Measurements from ENCODE around the gene NPAS3. TPM values are rescaled to one million over a fixed set of nuclear protein-coding genes. Genes with fewer than 3 reads are reported as not detected.

Gene NPAS3
- total RNA-seq, 2 experiments from 2014 or later: not detected

DNA sequence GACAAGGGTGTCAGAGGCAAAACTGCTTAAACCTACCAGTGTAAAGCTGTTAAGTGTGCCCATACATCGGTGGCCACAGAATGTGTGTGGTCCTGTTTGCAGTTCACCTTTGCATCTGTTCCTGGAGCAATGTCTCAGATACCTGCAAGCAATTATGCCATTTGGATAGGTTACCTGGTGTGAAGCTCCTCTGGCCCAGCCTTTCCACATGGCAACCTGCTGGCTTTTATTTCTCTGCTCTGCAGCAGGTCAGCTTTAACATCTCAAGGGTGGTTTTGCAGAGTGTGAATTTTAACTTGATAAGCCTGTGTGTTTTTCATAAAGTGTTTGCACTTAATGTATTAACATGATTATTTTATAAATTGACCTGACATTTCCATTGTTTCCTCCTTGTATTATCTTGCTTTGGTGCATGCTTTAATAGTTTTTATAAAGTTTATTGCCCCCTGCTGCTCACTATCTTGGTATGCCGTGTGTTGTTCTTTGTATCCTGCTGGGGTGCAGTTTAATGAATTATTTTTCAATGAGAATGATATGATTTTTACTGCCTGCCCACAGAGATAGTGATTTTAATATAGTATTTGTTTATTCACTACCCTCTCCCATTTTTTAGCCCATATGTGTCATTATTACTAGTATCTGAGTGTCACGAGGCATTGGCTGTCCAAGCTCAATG lies 403.8 kb downstream of the NPAS3 start:
- no peaks in the 10 kb centered on the region for H3K36me3 Mint-ChIP-seq (ENCODE audit: low read depth)

GRCh38 chr14:33343016-33343415 lies 404.3 kb downstream of the NPAS3 start:
- DNase-seq: no peak
- Mint-ChIP-seq H3K27me3 (ENCODE audit: low read depth) (no peaks in the 10 kb centered on the region), H3K36me3 (ENCODE audit: low read depth) (no peaks in the 10 kb centered on the region), H3K9me3 (ENCODE audit: insufficient read depth) (no peaks in the 10 kb centered on the region), H3K4me3 (no peak overlapping the region), H3K27ac (no peak overlapping the region), H3K4me1 (ENCODE audit: low read depth) (no peaks in the 10 kb centered on the region)
- ChIA-PET CTCF (no interaction called here), POLR2A (no interaction called here)
- no peak for ATAC-seq

More for the DNA sequence above, 403.8 kb downstream of the NPAS3 start:
- Mint-ChIP-seq H3K27me3 (ENCODE audit: low read depth) (no peaks in the 10 kb centered on the region), H3K4me3 (no peak overlapping the region), H3K4me1 (ENCODE audit: low read depth) (no peaks in the 10 kb centered on the region), H3K9me3 (ENCODE audit: insufficient read depth) (no peaks in the 10 kb centered on the region), H3K27ac (no peak overlapping the region)
- CTCF ChIA-PET: no interaction called here
- ATAC-seq (no peak), DNase-seq (no peak)
- POLR2A ChIA-PET: no interaction called here

DNA sequence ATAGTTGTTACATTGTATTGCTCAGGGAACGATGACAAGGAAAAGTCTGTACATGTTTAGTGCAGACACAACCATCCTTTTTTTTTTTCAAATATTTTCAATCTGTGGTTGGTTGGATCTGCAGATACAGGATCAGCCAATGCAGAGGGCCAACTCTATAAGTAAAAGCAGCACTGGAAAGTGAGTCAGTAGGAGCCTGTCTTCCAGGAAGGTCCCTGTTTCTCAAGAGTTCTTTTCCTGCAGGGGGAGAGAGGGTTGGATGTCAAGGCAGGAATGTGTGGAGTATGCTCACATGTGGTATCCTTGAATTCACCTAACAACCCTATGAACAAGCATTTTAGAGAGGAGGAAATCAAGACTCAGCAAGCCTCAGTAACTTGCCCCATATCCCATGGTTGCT lies 409.1 kb downstream of the NPAS3 start:
- POLR2A ChIA-PET: no interaction called here
- H3K4me3 Mint-ChIP-seq: no peak overlapping the region
- DNase-seq (no peak), ATAC-seq (no peak)
- CTCF ChIA-PET: no interaction called here
- H3K4me1 Mint-ChIP-seq (ENCODE audit: low read depth): no peaks in the 10 kb centered on the region
- no peaks in the 10 kb centered on the region for H3K9me3 Mint-ChIP-seq (ENCODE audit: insufficient read depth)
- no peaks in the 10 kb centered on the region for H3K36me3 Mint-ChIP-seq (ENCODE audit: low read depth)
- H3K27ac Mint-ChIP-seq: no peak overlapping the region
- no peaks in the 10 kb centered on the region for H3K27me3 Mint-ChIP-seq (ENCODE audit: low read depth)

GRCh38 chr14:33348510-33348909 lies 409.8 kb downstream of the NPAS3 start:
- H3K4me3 Mint-ChIP-seq: no peak overlapping the region
- no peaks in the 10 kb centered on the region for H3K9me3 Mint-ChIP-seq (ENCODE audit: insufficient read depth)
- CTCF ChIA-PET: no interaction called here
- no peaks in the 10 kb centered on the region for H3K27me3 Mint-ChIP-seq (ENCODE audit: low read depth)
- POLR2A ChIA-PET: no interaction called here
- no peaks in the 10 kb centered on the region for H3K4me1 Mint-ChIP-seq (ENCODE audit: low read depth)
- DNase-seq (no peak), ATAC-seq (no peak)
- no peaks in the 10 kb centered on the region for H3K36me3 Mint-ChIP-seq (ENCODE audit: low read depth)
- H3K27ac Mint-ChIP-seq: no peak overlapping the region

DNA sequence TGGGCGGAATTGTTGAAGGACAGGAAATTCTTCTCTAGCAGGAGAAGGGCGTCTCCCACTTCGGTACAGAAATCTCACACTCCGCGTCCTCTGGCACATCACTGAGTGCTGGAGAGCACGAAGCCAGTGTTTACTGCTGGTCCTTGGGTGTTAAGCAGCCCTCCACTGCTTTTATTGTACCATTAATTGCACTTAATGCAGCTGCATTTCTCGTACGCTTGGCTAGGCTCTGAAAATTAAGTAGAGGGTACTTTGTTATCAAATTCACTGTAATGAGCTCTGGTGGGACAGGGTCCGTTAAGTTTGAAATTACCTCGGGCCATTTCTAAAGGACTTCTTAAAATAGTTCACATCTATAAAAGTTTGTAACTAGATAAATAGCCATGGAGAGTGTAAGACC lies 411.2 kb downstream of the NPAS3 start:
- H3K36me3 Mint-ChIP-seq (ENCODE audit: low read depth): no peaks in the 10 kb centered on the region
- H3K9me3 Mint-ChIP-seq (ENCODE audit: insufficient read depth): no peaks in the 10 kb centered on the region
- CTCF ChIA-PET: no interaction called here

GRCh38 chr14:33350366-33350990 lies 411.8 kb downstream of the NPAS3 start:
- POLR2A ChIA-PET: no interaction called here
- CTCF ChIA-PET: no interaction called here
- Mint-ChIP-seq H3K27ac (no peak overlapping the region), H3K9me3 (ENCODE audit: insufficient read depth) (no peaks in the 10 kb centered on the region), H3K4me1 (ENCODE audit: low read depth) (no peaks in the 10 kb centered on the region), H3K27me3 (ENCODE audit: low read depth) (no peaks in the 10 kb centered on the region), H3K4me3 (no peak overlapping the region), H3K36me3 (ENCODE audit: low read depth) (no peaks in the 10 kb centered on the region)
- no peak for DNase-seq
- ATAC-seq: no peak

More for the DNA sequence above, 411.2 kb downstream of the NPAS3 start:
- DNase-seq (no peak), ATAC-seq (no peak)
- H3K27ac Mint-ChIP-seq: no peak overlapping the region
- POLR2A ChIA-PET: no interaction called here
- H3K4me1 Mint-ChIP-seq (ENCODE audit: low read depth): no peaks in the 10 kb centered on the region
- no peaks in the 10 kb centered on the region for H3K27me3 Mint-ChIP-seq (ENCODE audit: low read depth)
- H3K4me3 Mint-ChIP-seq: no peak overlapping the region

DNA sequence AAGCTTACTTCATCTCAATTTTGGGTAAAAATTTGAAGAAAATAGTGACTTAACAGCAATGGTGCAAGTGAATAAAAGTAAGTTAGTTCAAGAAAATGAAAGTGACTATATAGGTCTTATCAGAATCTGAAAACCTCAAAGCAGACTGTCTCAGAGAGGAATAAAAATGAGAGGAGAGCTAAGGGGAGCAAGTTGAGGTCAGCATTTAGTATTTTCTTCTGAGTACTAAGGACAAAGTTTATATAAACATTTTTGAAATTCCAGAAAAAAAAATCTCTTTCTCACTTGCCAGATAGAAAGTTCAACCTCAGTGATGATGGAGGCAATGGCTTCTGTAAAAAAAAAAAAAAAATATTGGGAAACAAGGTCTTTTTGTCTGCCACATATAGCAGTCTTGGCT lies 414.1 kb downstream of the NPAS3 start:
- Mint-ChIP-seq H3K27me3 (ENCODE audit: low read depth) (no peaks in the 10 kb centered on the region), H3K27ac (no peak overlapping the region), H3K36me3 (ENCODE audit: low read depth) (no peaks in the 10 kb centered on the region), H3K4me1 (ENCODE audit: low read depth) (no peaks in the 10 kb centered on the region), H3K4me3 (no peak overlapping the region), H3K9me3 (ENCODE audit: insufficient read depth) (no peaks in the 10 kb centered on the region)
- ATAC-seq: no peak
- no peak for DNase-seq
- ChIA-PET POLR2A (no interaction called here), CTCF (no interaction called here)

DNA sequence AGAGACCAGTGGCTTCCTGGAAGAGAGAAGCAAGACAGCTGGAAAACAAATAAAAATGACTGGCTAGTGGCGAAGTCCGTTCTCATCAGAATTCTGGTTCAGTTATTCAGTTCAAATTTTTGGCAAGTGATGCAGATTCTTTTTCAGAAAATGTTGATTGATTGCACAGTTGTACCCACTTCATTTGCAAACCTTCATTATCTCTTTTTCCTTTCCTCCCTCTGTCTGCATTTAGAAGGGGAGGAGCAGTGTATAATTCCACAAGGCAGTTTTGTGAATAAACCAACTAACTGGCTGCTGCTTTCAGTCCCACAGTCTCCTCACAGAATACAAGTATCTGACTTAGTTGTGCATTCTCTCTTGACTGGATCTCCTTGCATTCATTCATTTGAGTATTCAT lies 417.5 kb downstream of the NPAS3 start:
- no peak overlapping the region for H3K27ac Mint-ChIP-seq
- ATAC-seq: no peak
- no peak overlapping the region for H3K4me3 Mint-ChIP-seq
- peaks cover 8% of the 10 kb centered on the region for H3K9me3 Mint-ChIP-seq (ENCODE audit: insufficient read depth)
- no peak for DNase-seq
- no peaks in the 10 kb centered on the region for H3K27me3 Mint-ChIP-seq (ENCODE audit: low read depth)
- H3K36me3 Mint-ChIP-seq (ENCODE audit: low read depth): no peaks in the 10 kb centered on the region
- ChIA-PET POLR2A (no interaction called here), CTCF (no interaction called here)
- H3K4me1 Mint-ChIP-seq (ENCODE audit: low read depth): no peaks in the 10 kb centered on the region

GRCh38 chr14:33357225-33358010 lies 418.7 kb downstream of the NPAS3 start:
- no peak for DNase-seq

DNA sequence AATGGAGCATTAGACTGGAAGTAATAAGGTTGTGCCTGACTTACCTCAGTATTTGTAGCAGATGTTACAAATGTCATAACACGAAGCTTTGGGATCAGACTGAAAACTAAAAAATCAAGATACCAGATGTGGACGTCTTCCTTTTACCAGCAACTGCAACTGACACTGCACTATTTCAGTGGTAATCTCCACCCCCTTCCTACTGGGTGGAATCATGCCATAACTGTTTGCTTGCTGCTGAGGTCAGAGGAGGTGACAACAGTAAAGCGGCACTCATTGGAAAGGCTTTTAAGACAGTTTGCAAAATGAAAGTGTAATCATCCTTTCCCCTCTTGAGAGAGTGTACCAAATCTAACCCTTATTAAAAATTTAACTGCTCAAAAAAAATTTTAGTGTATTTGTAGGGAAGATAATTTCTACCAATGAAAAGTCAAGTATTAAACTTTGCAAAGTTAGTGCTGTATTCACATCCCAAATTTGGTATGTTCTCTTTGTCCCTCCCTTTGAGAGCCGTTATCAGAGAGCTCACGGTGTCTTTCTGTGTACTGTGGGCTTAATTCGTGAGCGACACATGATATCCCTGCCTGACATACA lies 420.7 kb downstream of the NPAS3 start:
- Mint-ChIP-seq H3K9me3 (ENCODE audit: insufficient read depth) (peaks cover 8% of the 10 kb centered on the region), H3K4me1 (ENCODE audit: low read depth) (no peaks in the 10 kb centered on the region), H3K4me3 (no peak overlapping the region), H3K36me3 (ENCODE audit: low read depth) (no peaks in the 10 kb centered on the region), H3K27me3 (ENCODE audit: low read depth) (no peaks in the 10 kb centered on the region), H3K27ac (no peak overlapping the region)
- ChIA-PET POLR2A (no interaction called here), CTCF (no interaction called here)
- DNase-seq: no peak
- ATAC-seq: no peak

More at GRCh38 chr14:33357225-33358010, 418.7 kb downstream of the NPAS3 start:
- no peak overlapping the region for H3K27ac Mint-ChIP-seq
- no peaks in the 10 kb centered on the region for H3K36me3 Mint-ChIP-seq (ENCODE audit: low read depth)
- no peak for ATAC-seq
- H3K9me3 Mint-ChIP-seq (ENCODE audit: insufficient read depth): peaks cover 8% of the 10 kb centered on the region
- POLR2A ChIA-PET: no interaction called here
- H3K4me3 Mint-ChIP-seq: no peak overlapping the region
- CTCF ChIA-PET: no interaction called here
- no peaks in the 10 kb centered on the region for H3K27me3 Mint-ChIP-seq (ENCODE audit: low read depth)
- no peaks in the 10 kb centered on the region for H3K4me1 Mint-ChIP-seq (ENCODE audit: low read depth)

- Mint-ChIP-seq H3K27me3 (ENCODE audit: low read depth) (no peaks in the 10 kb centered on the region), H3K4me1 (ENCODE audit: low read depth) (no peaks in the 10 kb centered on the region), H3K36me3 (ENCODE audit: low read depth) (no peaks in the 10 kb centered on the region), H3K9me3 (ENCODE audit: insufficient read depth) (peaks cover 8% of the 10 kb centered on the region), H3K27ac (no peak overlapping the region), H3K4me3 (no peak overlapping the region)
- no peak for DNase-seq
- ChIA-PET POLR2A (no interaction called here), CTCF (no interaction called here)
- ATAC-seq: no peak
Observed at GRCh38 chr14:33362934-33363333, 424.3 kb downstream of the NPAS3 start.

- CTCF ChIA-PET: no interaction called here
- H3K4me1 Mint-ChIP-seq (ENCODE audit: low read depth): no peaks in the 10 kb centered on the region
- POLR2A ChIA-PET: no interaction called here
- ATAC-seq: no peak
- no peaks in the 10 kb centered on the region for H3K27me3 Mint-ChIP-seq (ENCODE audit: low read depth)
- no peak overlapping the region for H3K27ac Mint-ChIP-seq
- DNase-seq: no peak
- peaks cover 8% of the 10 kb centered on the region for H3K9me3 Mint-ChIP-seq (ENCODE audit: insufficient read depth)
- H3K4me3 Mint-ChIP-seq: no peak overlapping the region
- H3K36me3 Mint-ChIP-seq (ENCODE audit: low read depth): no peaks in the 10 kb centered on the region
Observed at GRCh38 chr14:33363682-33364081, 425.0 kb downstream of the NPAS3 start.

Data from activated CD8-positive, alpha-beta T cell treated with anti-CD3 and anti-CD28 coated beads, Interleukin-2, amount 10 ng/mL, durations not matched to agents 7 days and 5 days (primary cell).